OCI-LY7 (cell line): Measurements from ENCODE around the gene WNT9B. TPM values are rescaled to one million over a fixed set of nuclear protein-coding genes. Genes with fewer than 3 reads are reported as not detected.

Source experiments
- BruUV-seq: library from RNA; stranded (reverse); fragments of 400-500 nt; replicated peaks from 2 replicates; lab custom pipeline; 2021; lab: Mats Ljungman, UMichigan
- CTCF ChIA-PET: fragments of 300-600 bp; sonication (Branson Sonifier 250); formaldehyde crosslinking; loops from one replicate; lab custom pipeline; 2022; ENCODE audit warnings: antibody characterized with exemption; ENCODE audit not compliant: unreplicated experiment; lab: Charles Lee
- POLR2A ChIA-PET: fragments of 300-600 bp; sonication (Branson Sonifier 250); formaldehyde crosslinking; loops from one replicate; lab custom pipeline; 2022; ENCODE audit warnings: antibody characterized with exemption; lab: Charles Lee
- DNase-seq: peaks from one replicate; pipeline ENCODE4 v3.0.0-alpha.2; 2015; ENCODE audit warnings: low spot score
- H2AFZ ChIP-seq: fragments of 200-600 bp; sonication (generic), shearing (Covaris generic); 2 replicates; pipeline ENCODE4 v1.6.1; 2014; ENCODE audit warnings: mild to moderate bottlenecking, antibody characterized with exemption, low read length, moderate library complexity
- H3K27ac ChIP-seq: fragments of 200-600 bp; sonication (generic); 2 replicates; pipeline ENCODE4 v1.5.1; 2014; ENCODE audit warnings: mixed run types, low read depth, mild to moderate bottlenecking, moderate library complexity, low read length, inconsistent platforms; ENCODE audit not compliant: poor library complexity, severe bottlenecking
- H3K36me3 ChIP-seq: fragments of 200-600 bp; sonication (generic); 2 replicates; pipeline ENCODE4 v1.6.1; 2014; ENCODE audit warnings: mild to moderate bottlenecking, antibody characterized with exemption, low read length, moderate library complexity, mixed read lengths; ENCODE audit not compliant: insufficient read depth
- H3K4me1 ChIP-seq: fragments of 200-600 bp; sonication (generic); 2 replicates; pipeline ENCODE4 v1.5.1; 2014; ENCODE audit warnings: mild to moderate bottlenecking, low read length; ENCODE audit not compliant: insufficient read depth, poor library complexity, severe bottlenecking
- H3K4me2 ChIP-seq: fragments of 200-600 bp; sonication (generic); 2 replicates; pipeline ENCODE4 v1.6.1; 2014; ENCODE audit warnings: mild to moderate bottlenecking, low read length
- H3K4me3 ChIP-seq: fragments of 200-600 bp; sonication (generic); 2 replicates; pipeline ENCODE4 v1.5.1; 2014; ENCODE audit warnings: mild to moderate bottlenecking, low read depth, low read length; ENCODE audit not compliant: poor library complexity, severe bottlenecking
- H3K79me2 ChIP-seq: fragments of 200-600 bp; sonication (generic); 2 replicates; pipeline ENCODE4 v1.6.1; 2016; ENCODE audit warnings: low read depth, mild to moderate bottlenecking, low read length, moderate library complexity, mixed read lengths; ENCODE audit not compliant: insufficient read depth
- H3K9me2 ChIP-seq: fragments of 200-600 bp; sonication (generic); 2 replicates; pipeline ENCODE4 v1.6.1; 2016; ENCODE audit warnings: mild to moderate bottlenecking, low read length, mixed read lengths; ENCODE audit not compliant: insufficient read depth
- H3K9me3 ChIP-seq: fragments of 200-600 bp; sonication (generic); 2 replicates; pipeline ENCODE4 v1.6.1; 2014; ENCODE audit warnings: mild to moderate bottlenecking, mixed run types, low read length, mixed read lengths
- H4K20me1 ChIP-seq: fragments of 200-600 bp; sonication (generic); 2 replicates; pipeline ENCODE4 v1.6.1; 2014; ENCODE audit warnings: mild to moderate bottlenecking, antibody characterized with exemption, low read length, moderate library complexity, mixed read lengths; ENCODE audit not compliant: insufficient read depth
- CTCF ChIP-seq: fragments of 200-600 bp; sonication (generic); conservative IDR thresholded peaks from 2 replicates; pipeline ENCODE4 v1.5.1; 2014; ENCODE audit warnings: mild to moderate bottlenecking, antibody characterized with exemption, low read length, moderate library complexity, mixed read lengths
- EZH2phosphoT487 ChIP-seq: fragments of 200-600 bp; sonication (generic); IDR thresholded peaks from 2 replicates; pipeline ENCODE4 v1.6.1; 2018; ENCODE audit warnings: low read depth, borderline replicate concordance, mild to moderate bottlenecking, mixed run types, antibody characterized with exemption, low read length, moderate library complexity, mixed read lengths
- intact Hi-C: fragments of 100-400 bp; cut with micrococcal nuclease; formaldehyde crosslinking; loops from one replicate; pipeline ENCODE4 v1.10.0; 2022; ENCODE audit not compliant: unreplicated experiment
- total RNA-seq, 2 experiments: library from RNA; depleted of rRNA in 1 of 2; stranded (reverse); fragments of >200 nt in 1 of 2; shearing (Covaris generic) in 1 of 2; gene quantifications; 2 replicates each; pipeline ENCODE4 v1.2.3, GENCODE V29; 2014 to 2022

WNT9B gene
- total RNA-seq, 2 experiments from 2014 or later = not detected

GRCh38 chr17:46925185-46925868 is 73.9 kb downstream of the WNT9B start:
- Histone ChIP-seq H3K9me3 (no peaks in the 10 kb centered on the region), H3K36me3 (peaks cover 16% of the 10 kb centered on the region; the same call in 1 of the 2 replicates), H3K9me2 (no peaks in the 10 kb centered on the region), H3K4me3 (no peak overlapping the region), H3K27ac (no peak overlapping the region), H4K20me1 (peaks cover 4% of the 10 kb centered on the region), H3K79me2 (peaks cover 53% of the 10 kb centered on the region), H2AFZ (no peak overlapping the region), H3K4me1 (peaks cover 14% of the 10 kb centered on the region), H3K4me2 (no peak overlapping the region; the same call in 1 of the 2 replicates)
- BruUV-seq = no TSS peak
- CTCF ChIA-PET = no interaction called here
- POLR2A ChIA-PET = no interaction called here
- TF ChIP-seq EZH2phosphoT487 (no peak), CTCF (no peak)
- intact Hi-C loops = no loop called here
- DNase-seq = no peak

GRCh38 chr17:46928467-46929261 is 77.3 kb downstream of the WNT9B start:
- no peaks in the 10 kb centered on the region for H3K9me2 ChIP-seq
- DNase-seq = no peak
- CTCF ChIA-PET = no interaction called here
- H3K27ac ChIP-seq = no peak overlapping the region
- BruUV-seq = no TSS peak
- peaks cover 4% of the 10 kb centered on the region for H4K20me1 ChIP-seq
- peaks cover 12% of the 10 kb centered on the region for H3K4me1 ChIP-seq
- intact Hi-C loops = no loop called here
- POLR2A ChIA-PET = no interaction called here
- no peak overlapping the region for H3K4me2 ChIP-seq
- H3K9me3 ChIP-seq = no peaks in the 10 kb centered on the region
- no peak overlapping the region for H3K4me3 ChIP-seq
- peaks cover 50% of the 10 kb centered on the region for H3K36me3 ChIP-seq
- H2AFZ ChIP-seq = no peak overlapping the region
- TF ChIP-seq CTCF (no peak), EZH2phosphoT487 (no peak)
- peaks cover 46% of the 10 kb centered on the region for H3K79me2 ChIP-seq
